Thyroid gland (tissue), 4 donors: ENCODE data around the gene MGST3.

Experiments used
- CTCF ChIP-seq, 6 experiments: fragments of 200-600 bp in 3 of 6; fragments of 450-650 bp in 3 of 6; sonication (generic) in 3 of 6; IDR thresholded peaks; one replicate each; pipeline ENCODE4 v1.5.1; 2016 to 2019; ENCODE audit warnings: antibody characterized with exemption in 6 of 6, mild to moderate bottlenecking in 2 of 6, inconsistent platforms in 1 of 6, moderate library complexity in 1 of 6
- POLR2A ChIP-seq, 2 donors: fragments of 450-650 bp; IDR thresholded peaks; one replicate each; pipeline ENCODE4 v1.6.1; 2017; ENCODE audit warnings: antibody characterized with exemption in 2 of 2, mild to moderate bottlenecking in 2 of 2, moderate library complexity in 1 of 2

- TF ChIP-seq CTCF (IDR thresholded peaks at IDR 0.05) (no peak), POLR2A (IDR thresholded peaks at IDR 0.05) (no peak)
Observed at GRCh38 chr1:165610866-165611265, 20.2 kb upstream of the MGST3 start.
